ENCODE results near the gene LDHAL6B. TPM values are rescaled to one million over a fixed set of nuclear protein-coding genes. Genes with fewer than 3 reads are reported as not detected.

The LDHAL6B gene
- total RNA-seq, 1 donor from 2014 or later: not detected

DNA sequence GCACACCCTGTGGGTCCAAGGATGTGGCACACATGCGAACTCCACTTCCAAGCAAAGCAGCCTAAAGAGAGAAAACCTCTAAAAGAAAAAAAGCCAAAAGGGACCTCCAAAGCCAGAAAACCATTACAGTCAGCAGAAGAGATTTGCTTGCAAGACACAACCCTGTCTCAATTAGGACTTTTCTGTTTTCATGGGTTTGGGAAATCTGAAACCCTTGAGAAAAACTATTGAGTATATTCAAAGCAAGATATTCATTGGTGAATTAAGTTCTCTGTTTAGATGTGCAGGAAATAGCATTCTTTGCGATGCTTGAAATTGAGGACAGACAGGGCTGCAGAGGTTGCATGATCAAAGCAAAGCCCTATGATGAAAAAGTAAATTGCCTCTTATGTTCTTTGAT, 10.2 kb upstream of the LDHAL6B start:
- TF ChIP-seq CTCF (IDR thresholded peaks at IDR 0.05): no peak
- Mint-ChIP-seq H3K27me3 (no peaks in the 10 kb centered on the region), H3K4me3 (no peak overlapping the region), H3K9me3 (no peaks in the 10 kb centered on the region), H3K27ac (no peak overlapping the region), H3K36me3 (ENCODE audit: low read depth) (peaks cover 80% of the 10 kb centered on the region), H3K4me1 (no peaks in the 10 kb centered on the region)
- intact Hi-C loops (cut with micrococcal nuclease): no loop called here
- no peak for ATAC-seq (ENCODE audit: low read depth)
- no peak for DNase-seq
- ChIA-PET CTCF (no interaction called here), POLR2A (no interaction called here)

DNA sequence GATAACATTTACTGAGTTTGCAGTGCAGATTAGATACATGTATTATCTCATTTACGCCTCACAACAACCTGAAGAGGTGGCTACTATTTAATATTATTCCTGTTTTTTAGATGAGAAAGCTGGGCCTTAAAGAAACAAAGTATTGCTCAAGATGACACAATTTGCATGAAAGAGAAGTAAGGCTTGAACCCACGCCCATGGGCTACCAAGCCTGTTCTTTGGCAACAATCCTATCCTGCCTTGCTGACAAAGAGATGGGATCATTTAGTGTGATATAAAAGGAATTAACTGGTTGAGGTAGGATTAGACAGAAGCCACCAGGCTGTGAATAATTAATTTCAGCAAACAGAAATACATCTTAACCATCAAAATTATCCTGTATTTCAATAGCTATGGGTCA, 9.2 kb upstream of the LDHAL6B start:
- no peaks in the 10 kb centered on the region for H3K4me1 Mint-ChIP-seq
- no peak overlapping the region for H3K4me3 Mint-ChIP-seq
- intact Hi-C loops (cut with micrococcal nuclease): no loop called here
- H3K27me3 Mint-ChIP-seq: no peaks in the 10 kb centered on the region
- DNase-seq (no peak), ATAC-seq (ENCODE audit: low read depth) (no peak)
- no peaks in the 10 kb centered on the region for H3K9me3 Mint-ChIP-seq
- ChIA-PET POLR2A (interaction anchor here (0.5 to 0.6 kb wide), 2 partner anchors 69 to 356 kb away, joined by 5 read pairs; no protein-coding TSS in a partner anchor), CTCF (no interaction called here)
- no peak overlapping the region for H3K27ac Mint-ChIP-seq
- no peak for TF ChIP-seq CTCF (IDR thresholded peaks at IDR 0.05)
- peaks cover 80% of the 10 kb centered on the region for H3K36me3 Mint-ChIP-seq (ENCODE audit: low read depth)

GRCh38 chr15:59199626-59200465, 6.8 kb upstream of the LDHAL6B start:
- H3K27ac Mint-ChIP-seq: peak overlapping the region; percentile 1
- no peak for DNase-seq
- ChIA-PET CTCF (no interaction called here), POLR2A (no interaction called here)
- H3K36me3 Mint-ChIP-seq (ENCODE audit: low read depth): peaks cover 76% of the 10 kb centered on the region
- TF ChIP-seq CTCF (IDR thresholded peaks at IDR 0.05): no peak
- no peaks in the 10 kb centered on the region for H3K9me3 Mint-ChIP-seq
- no peaks in the 10 kb centered on the region for H3K27me3 Mint-ChIP-seq
- no peak overlapping the region for H3K4me3 Mint-ChIP-seq
- H3K4me1 Mint-ChIP-seq: no peaks in the 10 kb centered on the region
- no peak for ATAC-seq (ENCODE audit: low read depth)
- intact Hi-C loops (cut with micrococcal nuclease): no loop called here

GRCh38 chr15:59200560-59200959, 6.1 kb upstream of the LDHAL6B start:
- Mint-ChIP-seq H3K36me3 (ENCODE audit: low read depth) (peaks cover 76% of the 10 kb centered on the region), H3K9me3 (no peaks in the 10 kb centered on the region), H3K4me1 (peaks cover under 1% of the 10 kb centered on the region), H3K27me3 (no peaks in the 10 kb centered on the region), H3K27ac (peak overlapping the region; percentile 1), H3K4me3 (no peak overlapping the region)
- intact Hi-C loops (cut with micrococcal nuclease): no loop called here
- POLR2A ChIA-PET: no interaction called here
- CTCF ChIA-PET: no interaction called here
- DNase-seq: no peak
- no peak for TF ChIP-seq CTCF (IDR thresholded peaks at IDR 0.05)
- no peak for ATAC-seq (ENCODE audit: low read depth)

DNA sequence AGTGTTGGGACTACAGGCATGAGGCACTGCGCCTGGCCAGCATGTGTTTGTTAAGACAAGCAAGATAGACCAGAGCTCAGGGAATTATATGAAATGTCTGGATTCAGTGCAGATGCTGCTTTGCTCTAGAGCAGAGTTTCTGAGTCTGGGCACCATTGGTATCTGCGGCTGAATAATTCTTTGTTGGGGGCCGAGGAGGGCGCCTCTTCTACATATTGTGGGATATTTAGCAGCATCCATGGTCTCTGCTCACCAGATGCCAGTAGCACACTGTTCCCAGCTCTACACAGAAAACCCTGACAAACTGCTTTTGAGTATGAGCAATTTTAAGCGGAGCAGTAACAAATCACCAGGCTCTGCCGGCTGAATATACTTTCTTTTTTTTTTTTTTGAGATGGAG, 3.6 kb upstream of the LDHAL6B start:
- no peaks in the 10 kb centered on the region for H3K27me3 Mint-ChIP-seq

More for the DNA sequence above, 3.6 kb upstream of the LDHAL6B start:
- Mint-ChIP-seq H3K4me3 (no peak overlapping the region), H3K36me3 (ENCODE audit: low read depth) (peaks cover 84% of the 10 kb centered on the region), H3K9me3 (no peaks in the 10 kb centered on the region), H3K27ac (no peak overlapping the region), H3K4me1 (peaks cover 5% of the 10 kb centered on the region)
- DNase-seq: no peak
- ChIA-PET POLR2A (no interaction called here), CTCF (no interaction called here)
- intact Hi-C loops (cut with micrococcal nuclease): no loop called here
- no peak for TF ChIP-seq CTCF (IDR thresholded peaks at IDR 0.05)
- ATAC-seq (ENCODE audit: low read depth): no peak
